A549 (cell line): ENCODE measurements around the gene PTPN4. TPM values are rescaled to one million over a fixed set of nuclear protein-coding genes. Genes with fewer than 3 reads are reported as not detected.

Source experiments
- ATAC-seq, 2 experiments: fragments of 200-7000 bp in 1 of 2; fragments of >200 bp in 1 of 2; cut with Nextera tagmentation in 1 of 2; cut with Tn5 transposase in 1 of 2; 3 replicates each; pipeline versions ENCODE4 v1.8.0 to v1.9.1; 2018 to 2020; ENCODE audit warnings: mild to moderate bottlenecking in 1 of 2, moderate library complexity in 1 of 2
- CTCF ChIA-PET: fragments of 300-600 bp; sonication (Branson Sonifier 250); formaldehyde crosslinking; extraction: SDS; loops from one replicate; lab custom pipeline; 2021; ENCODE audit warnings: antibody characterized with exemption, inconsistent platforms; lab: Yijun Ruan, JAX
- POLR2A ChIA-PET: fragments of 350-600 bp; formaldehyde crosslinking; extraction: SDS; loops from one replicate; lab custom pipeline; 2021; ENCODE audit warnings: antibody characterized with exemption, inconsistent platforms; lab: Yijun Ruan, JAX
- DNase-seq, 2 experiments: peaks; one replicate each; pipeline versions ENCODE4 v3.0.0 to v3.0.0-alpha.2; 2011 to 2016; ENCODE audit warnings: low read depth in 1 of 2, low spot score in 1 of 2
- FAIRE-seq: peaks from 2 replicates; lab custom pipeline; 2011; peaks lifted over from hg19 to GRCh38; lab: Jason Lieb, UNC
- H3K27ac ChIP-seq, 2 experiments: fragments of >200 bp; sonication (Bioruptor Twin); formaldehyde crosslinking; 3 replicates each; pipeline ENCODE4 v1.5.1; 2016 to 2017
- H3K4me1 ChIP-seq: fragments of >200 bp; sonication (Bioruptor Twin); formaldehyde crosslinking; 3 replicates; pipeline ENCODE4 v1.6.1; 2016
- H3K4me2 ChIP-seq: fragments of >200 bp; sonication (Bioruptor Twin); formaldehyde crosslinking; 3 replicates; pipeline ENCODE4 v1.6.1; 2016
- H3K4me3 ChIP-seq: fragments of >200 bp; sonication (Bioruptor Twin); formaldehyde crosslinking; 3 replicates; pipeline ENCODE4 v1.5.1; 2016
- H3K9me3 ChIP-seq: fragments of >200 bp; sonication (Bioruptor Twin); formaldehyde crosslinking; 3 replicates; pipeline ENCODE4 v1.6.1; 2016
- ATOH8 ChIP-seq: fragments of 250-450 bp; sonication (Bioruptor Pico); IDR thresholded peaks from 2 replicates; pipeline ENCODE4 v1.5.0; 2020; ENCODE audit warnings: low read depth, mild to moderate bottlenecking, moderate library complexity
- CTCF ChIP-seq: fragments of >200 bp; sonication (Bioruptor Twin); formaldehyde crosslinking; IDR thresholded peaks from 3 replicates; pipeline ENCODE4 v1.5.1; 2016
- EHF ChIP-seq: fragments of 250-450 bp; sonication (Bioruptor Pico); IDR thresholded peaks from 2 replicates; pipeline ENCODE4 v1.5.0; 2020; ENCODE audit warnings: mild to moderate bottlenecking
- EHMT2 ChIP-seq: fragments of 200-600 bp; sonication (generic); IDR thresholded peaks from 2 replicates; pipeline ENCODE4 v1.6.1; 2016; ENCODE audit warnings: antibody characterized with exemption, low read depth, mild to moderate bottlenecking, moderate library complexity
- ELK1 ChIP-seq: fragments of 150-350 bp; IDR thresholded peaks from 2 replicates; pipeline ENCODE4 v1.6.1; 2014; ENCODE audit warnings: low read depth, mild to moderate bottlenecking, low read length
- HES2 ChIP-seq: fragments of >200 bp; sonication (Bioruptor Twin); formaldehyde crosslinking; IDR thresholded peaks from 2 replicates; pipeline ENCODE4 v1.6.1; 2016
- HMGXB4 ChIP-seq: fragments of 250-450 bp; sonication (Bioruptor Pico); IDR thresholded peaks from 2 replicates; pipeline ENCODE4 v1.5.0; 2021; ENCODE audit warnings: mild to moderate bottlenecking, moderate library complexity, borderline replicate concordance
- HOXB5 ChIP-seq: fragments of 250-450 bp; sonication (Bioruptor Pico); IDR thresholded peaks from 2 replicates; pipeline ENCODE4 v1.5.0; 2020; ENCODE audit warnings: mild to moderate bottlenecking, moderate library complexity
- JUN ChIP-seq, 2 experiments: fragments of >200 bp; sonication (Bioruptor Twin); formaldehyde crosslinking; IDR thresholded peaks; 2 replicates in 1 of 2; 3 replicates in 1 of 2; pipeline ENCODE4 v1.6.1; 2016 to 2017
- JUNB ChIP-seq: fragments of >200 bp; sonication (Bioruptor Twin); formaldehyde crosslinking; IDR thresholded peaks from 2 replicates; pipeline ENCODE4 v1.6.1; 2016
- KDM1A ChIP-seq: fragments of 200-600 bp; sonication (generic); IDR thresholded peaks from 2 replicates; pipeline ENCODE4 v1.6.1; 2016; ENCODE audit warnings: low read depth, mild to moderate bottlenecking
- MAFK ChIP-seq: fragments of 450-650 bp; IDR thresholded peaks from 2 replicates; pipeline ENCODE4 v1.6.1; 2014; ENCODE audit not compliant: partially characterized antibody
- MAZ ChIP-seq: fragments of 150-350 bp; IDR thresholded peaks from 2 replicates; pipeline ENCODE4 v1.6.1; 2014; ENCODE audit warnings: antibody characterized with exemption, low read depth, low read length, borderline replicate concordance
- RCOR1 ChIP-seq: fragments of 150-350 bp; IDR thresholded peaks from 2 replicates; pipeline ENCODE4 v1.6.1; 2014; ENCODE audit warnings: antibody characterized with exemption, low read length, low read depth
- RFX5 ChIP-seq: fragments of 450-650 bp; IDR thresholded peaks from 2 replicates; pipeline ENCODE4 v1.7.1; 2014; ENCODE audit warnings: antibody characterized with exemption, mild to moderate bottlenecking, moderate library complexity
- USF2 ChIP-seq: fragments of 450-650 bp; IDR thresholded peaks from 2 replicates; pipeline ENCODE4 v1.6.1; 2014; ENCODE audit warnings: antibody characterized with exemption
- ZC3H11A ChIP-seq: fragments of 450-650 bp; IDR thresholded peaks from 2 replicates; pipeline ENCODE4 v1.6.1; 2014; ENCODE audit warnings: antibody characterized with exemption, mild to moderate bottlenecking
- ZNF302 ChIP-seq: fragments of 250-450 bp; sonication (Bioruptor Pico); IDR thresholded peaks from 2 replicates; pipeline ENCODE4 v1.9.0; 2021; ENCODE audit warnings: inconsistent platforms, mild to moderate bottlenecking, moderate library complexity
- WGBS: methylation state at CpG from one replicate; pipeline ENCODE4 v1.1.6; 2017; ENCODE audit errors: missing lambda C conversion rate; 5-methylcytosine and 5-hydroxymethylcytosine counted together
- polyA plus RNA-seq, 4 experiments: library from polyadenylated mRNA; depleted of rRNA in 3 of 4; stranded (reverse); fragments of >200 nt; fragmentation: RNase III in 1 of 4; extraction: RNeasy Plus Mini Kit Qiagen cat#74134 plus additional on column Dnase treatment in 1 of 4; gene quantifications; 2 replicates in 3 of 4; 3 replicates in 1 of 4; pipeline ENCODE4 v1.2.3, GENCODE V29; 2011 to 2017

Gene PTPN4
- polyA plus RNA-seq, 2 of the 4 experiments (the other 2 are of a cell fraction), result 14.5 to 36.6 TPM

- ATAC-seq (peak in 1 of 2 experiments; percentile 30; a peak in 2 of 6 replicates), FAIRE-seq (no peak), DNase-seq (no peak)
- WGBS, result 95% methylated on average over 12 of the region's 22 CpGs
- TF ChIP-seq JUNB (no peak), HES2 (no peak), MAZ (no peak), CTCF (no peak), HMGXB4 (no peak), KDM1A (no peak), RFX5 (no peak), MAFK (no peak), HOXB5 (CRISPR knock-in tag) (no peak), JUN (IDR thresholded peaks at IDR 0.05) (no peak), EHMT2 (no peak), ELK1 (no peak), ZC3H11A (no peak), ZNF302 (no peak), USF2 (no peak), ATOH8 (no peak), EHF (CRISPR knock-in tag) (no peak)
- H3K9me3 ChIP-seq, result peaks cover 2% of the 10 kb centered on the region; the same call in 1 of the 3 replicates
- H3K4me1 ChIP-seq, result no peaks in the 10 kb centered on the region
- H3K27ac ChIP-seq, result no peak overlapping the region
- CTCF ChIA-PET, result no interaction called here
- H3K4me3 ChIP-seq, result no peak overlapping the region
- POLR2A ChIA-PET, result no interaction called here
- H3K4me2 ChIP-seq, result no peak overlapping the region
Observed at GRCh38 chr2:119795309-119796303, 35.9 kb downstream of the PTPN4 start.

- 0 out of 3 replicates have a peak, but pooled peaks cover 4% of the 10 kb centered on the region for H3K9me3 ChIP-seq
- no peak overlapping the region for H3K4me2 ChIP-seq
- 88% methylated on average over 1 of the region's 1 CpG for WGBS
- no peak for FAIRE-seq
- CTCF ChIA-PET, result no interaction called here
- no peak overlapping the region for H3K4me3 ChIP-seq
- POLR2A ChIA-PET, result interaction anchor here (0.7 kb wide), 1 partner anchor 419 kb away, joined by 4 read pairs; no protein-coding TSS in a partner anchor
- TF ChIP-seq KDM1A, result no peak
- no peak for TF ChIP-seq RCOR1
- TF ChIP-seq JUN (IDR thresholded peaks at IDR 0.05), result no peak
- no peak for TF ChIP-seq HES2
- peak; percentile 74 for TF ChIP-seq MAFK
- no peak for DNase-seq
- ATAC-seq, result no peak
- H3K27ac ChIP-seq, result no peak overlapping the region
- no peaks in the 10 kb centered on the region for H3K4me1 ChIP-seq
Observed at GRCh38 chr2:119800376-119800902, 40.7 kb downstream of the PTPN4 start.
